HG03196 (cell line): ENCODE results near the gene LEAP2.
A peak's percentile ranks its signal among the peaks of the same experiment; 100 is the strongest.

ENCODE experiments used
- ATAC-seq: cut with Tn5 transposase; IDR thresholded peaks from one replicate; pipeline ENCODE4 v1.9.1; 2021; ENCODE audit not compliant: unreplicated experiment

Gene LEAP2, protein sequence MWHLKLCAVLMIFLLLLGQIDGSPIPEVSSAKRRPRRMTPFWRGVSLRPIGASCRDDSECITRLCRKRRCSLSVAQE

DNA sequence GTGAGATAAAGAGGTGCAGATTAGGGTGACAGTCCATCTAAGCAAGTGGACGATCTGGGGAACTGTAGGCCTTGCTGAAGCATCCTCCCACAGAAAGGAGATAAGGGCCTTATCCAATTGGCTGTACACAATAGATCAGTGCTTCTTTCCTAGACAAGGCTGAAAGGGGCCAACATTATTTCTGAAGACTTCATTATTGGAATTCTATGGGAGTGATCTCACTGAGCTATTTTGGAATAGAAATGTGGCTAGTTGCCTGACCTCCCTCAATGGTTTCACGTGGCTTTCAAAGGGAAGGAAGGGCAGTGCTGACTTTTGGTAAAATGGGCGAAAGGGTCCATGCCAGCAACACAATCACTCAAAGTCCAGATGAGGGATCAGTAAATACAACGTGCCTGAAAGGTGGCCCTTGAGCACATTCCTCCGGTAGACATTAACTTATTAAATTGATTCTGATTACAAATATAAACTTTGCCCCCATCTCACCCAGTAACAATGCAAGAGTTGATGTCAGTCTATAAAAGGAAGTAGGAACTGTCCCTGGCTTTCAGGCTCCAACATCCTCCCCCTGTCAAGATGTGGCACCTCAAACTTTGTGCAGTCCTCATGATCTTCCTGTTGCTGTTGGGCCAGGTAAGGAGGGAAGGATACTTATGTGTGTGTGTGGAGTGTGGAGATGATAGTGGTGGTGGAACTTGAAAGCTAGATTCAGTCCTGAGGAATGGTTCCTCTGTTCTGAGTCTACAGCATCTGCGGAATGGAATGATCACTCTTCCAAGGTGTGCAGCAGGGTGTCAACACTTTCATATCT is at the start of gene LEAP2:
Gene LEAP2 (plus strand): TSS at position 550 of the 811 bp plus-strand sequence. CDS start 27 bp downstream, at position 577.
- ATAC-seq = no peak

GRCh38 chr5:132824426-132824825 is 49.0 kb upstream of the LEAP2 start:
- ATAC-seq = no peak

DNA sequence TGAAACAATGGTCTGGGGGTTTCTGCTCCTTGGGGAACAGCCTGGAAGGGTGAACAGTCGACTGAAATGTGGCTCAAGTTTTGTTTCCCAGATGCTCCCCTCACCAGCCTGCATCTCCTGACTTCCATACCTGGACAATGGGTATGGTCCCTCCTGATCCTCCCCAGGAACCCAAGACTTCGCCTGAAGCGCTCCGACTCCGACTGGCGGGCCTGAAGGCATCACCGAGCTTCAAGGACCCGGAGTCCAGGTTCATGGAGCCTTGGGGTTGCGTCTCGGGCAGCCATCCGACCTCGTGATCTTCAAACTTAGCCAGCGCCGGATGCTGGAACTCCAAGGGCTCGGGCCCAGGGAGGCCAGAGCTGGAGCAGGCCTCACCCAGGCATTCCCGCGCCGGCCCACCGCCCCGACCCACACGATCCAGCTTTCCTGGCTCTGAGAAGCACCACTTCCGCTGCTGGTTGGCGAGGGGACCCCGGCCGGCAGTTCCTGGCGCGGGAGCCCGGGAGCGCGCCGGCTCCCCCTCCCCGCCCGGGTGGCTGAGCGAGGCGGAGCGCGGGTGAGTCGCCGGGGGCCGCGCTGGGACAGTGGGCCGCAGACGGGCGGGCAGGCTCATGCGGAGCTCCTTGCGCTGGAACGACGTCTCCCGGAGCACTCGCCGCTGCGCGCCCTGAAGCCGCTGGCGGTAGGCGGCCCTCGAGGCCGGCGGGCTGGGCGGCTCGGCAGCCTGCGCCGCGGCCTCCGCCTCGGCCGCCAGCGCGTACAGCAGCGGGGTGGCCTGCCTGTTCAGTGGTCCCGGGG is 48.2 kb upstream of the LEAP2 start:
- ATAC-seq = no peak

DNA sequence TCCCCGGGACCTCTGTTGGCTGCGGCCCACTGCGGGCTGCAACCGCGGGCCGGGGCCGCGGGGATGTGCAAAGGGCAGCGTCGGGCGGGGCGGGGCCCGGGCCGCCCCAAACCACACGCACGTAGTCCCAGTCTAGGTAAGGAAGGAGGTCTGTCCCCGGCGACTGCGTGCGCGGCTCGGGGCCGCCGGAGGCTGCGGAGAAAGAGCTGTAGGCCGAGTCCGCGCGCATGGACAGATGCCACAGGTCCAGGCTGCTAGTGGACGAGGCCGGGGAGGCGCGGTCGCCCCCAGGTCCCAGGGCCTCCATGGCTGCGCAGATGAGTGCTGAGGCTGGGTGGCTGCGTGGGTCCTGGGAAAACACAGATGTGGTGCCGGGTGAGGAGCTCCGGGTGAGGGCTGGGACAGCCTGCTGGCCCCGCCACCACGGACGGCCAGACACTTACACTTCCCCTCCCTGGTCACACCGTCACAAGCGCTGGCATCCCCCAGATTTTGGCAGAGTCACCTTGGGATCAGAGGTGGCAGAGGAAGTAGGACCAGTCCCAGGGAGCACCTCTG is 47.6 kb upstream of the LEAP2 start:
- ATAC-seq = no peak

GRCh38 chr5:132826424-132827082 is 46.9 kb upstream of the LEAP2 start:
- ATAC-seq = no peak

DNA sequence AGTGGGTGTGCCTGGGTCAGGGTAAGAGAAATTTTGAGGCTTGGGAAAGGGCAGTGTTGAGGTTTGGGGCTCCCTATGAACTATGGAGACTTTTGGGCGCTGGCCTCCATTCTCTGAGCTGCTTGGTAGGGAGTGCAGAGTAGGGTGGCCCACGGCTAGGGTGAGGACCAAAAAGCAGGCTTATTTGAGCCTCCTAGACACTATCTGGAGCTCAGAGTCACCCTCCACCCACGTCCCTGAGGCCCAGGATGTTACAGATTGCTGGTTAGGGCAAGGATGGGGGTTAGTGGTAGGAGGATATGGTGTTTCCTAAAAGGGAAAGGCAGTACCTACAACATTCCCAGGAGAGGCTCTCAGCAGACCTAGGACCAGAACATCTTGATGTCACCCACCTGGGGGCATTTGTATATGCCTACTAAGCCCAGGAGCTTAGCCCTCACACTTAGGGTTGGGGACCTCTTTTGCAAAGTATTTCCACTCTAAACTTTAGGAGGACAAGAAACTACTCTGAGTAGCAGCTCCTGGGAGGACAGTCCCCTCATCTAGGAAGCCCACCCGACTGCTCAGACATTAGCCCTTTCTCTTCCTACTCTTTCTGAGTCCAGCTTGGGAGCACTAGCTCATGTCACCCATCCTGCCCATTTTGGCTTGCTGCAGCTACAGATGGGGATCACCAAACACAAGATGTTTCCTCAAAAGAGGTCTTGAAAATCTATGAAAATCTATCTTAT is 45.4 kb upstream of the LEAP2 start:
- no peak for ATAC-seq

GRCh38 chr5:132828846-132829494 is 44.5 kb upstream of the LEAP2 start:
- no peak for ATAC-seq

- peak; percentile 56 for ATAC-seq
Observed at GRCh38 chr5:132829742-132830435, 43.6 kb upstream of the LEAP2 start.

DNA sequence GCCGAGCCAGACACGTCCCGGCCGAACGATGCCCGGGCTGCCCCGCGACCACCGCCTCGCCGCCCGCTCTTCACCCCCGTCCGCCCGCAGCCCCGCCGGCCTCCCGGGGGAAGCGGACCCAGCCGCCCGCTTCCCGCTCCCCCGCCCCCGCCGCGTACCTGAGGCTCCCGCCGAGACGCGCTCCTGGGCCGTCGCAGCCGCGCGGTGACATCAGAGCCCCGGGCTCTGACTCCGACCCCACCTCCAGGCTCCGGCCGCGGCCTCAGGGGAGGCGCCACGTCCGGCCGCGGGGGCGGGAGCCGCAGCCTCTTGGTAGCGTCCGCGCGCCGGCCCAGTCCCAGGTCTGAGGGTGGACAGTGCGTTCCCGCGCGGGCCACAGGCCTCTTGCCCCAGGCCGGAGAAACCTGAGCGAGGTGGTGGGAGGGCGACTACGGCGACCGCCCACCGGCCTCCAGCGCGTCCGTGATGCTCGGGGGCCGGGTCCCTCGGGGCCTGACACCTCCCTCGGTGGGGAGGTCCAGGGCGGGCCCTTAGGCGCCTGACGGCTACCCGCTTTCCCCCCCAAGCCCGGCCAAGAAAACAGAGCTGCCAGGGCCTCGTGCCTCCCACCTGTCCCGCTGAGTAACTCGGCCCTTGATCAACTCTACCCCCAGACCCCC is 42.9 kb upstream of the LEAP2 start, which contains the start of gene SHROOM1:
Gene SHROOM1 (minus strand): TSS at position 212 of the 659 bp plus-strand sequence. CDS start 4,507 bp downstream, outside the sequence.
- ATAC-seq = peak; percentile 60

GRCh38 chr5:132831095-132831860 is 42.2 kb upstream of the LEAP2 start:
- no peak for ATAC-seq

GRCh38 chr5:132832612-132833011 is 40.9 kb upstream of the LEAP2 start:
- ATAC-seq = no peak

DNA sequence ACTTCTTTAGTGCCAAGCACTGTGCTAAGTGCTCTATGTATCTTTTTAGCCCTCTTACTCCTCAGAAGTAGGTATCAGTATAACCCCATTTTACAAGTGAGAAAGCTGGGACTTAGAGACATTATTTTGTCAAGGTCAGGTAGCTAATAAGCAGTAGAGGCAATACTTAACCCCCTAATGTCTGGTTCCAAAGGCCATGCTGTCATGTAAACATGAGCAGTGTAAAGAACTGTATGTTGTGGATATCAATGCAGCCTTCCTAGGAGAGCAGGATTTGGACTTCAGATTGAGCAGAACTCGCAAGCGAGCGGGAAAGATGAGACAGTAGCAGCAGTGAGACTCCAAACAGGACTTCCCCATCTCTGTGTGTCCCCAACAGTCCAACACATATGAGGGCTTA is 39.4 kb upstream of the LEAP2 start:
- ATAC-seq = no peak

GRCh38 chr5:132836852-132837251 is 36.6 kb upstream of the LEAP2 start:
- ATAC-seq = no peak

DNA sequence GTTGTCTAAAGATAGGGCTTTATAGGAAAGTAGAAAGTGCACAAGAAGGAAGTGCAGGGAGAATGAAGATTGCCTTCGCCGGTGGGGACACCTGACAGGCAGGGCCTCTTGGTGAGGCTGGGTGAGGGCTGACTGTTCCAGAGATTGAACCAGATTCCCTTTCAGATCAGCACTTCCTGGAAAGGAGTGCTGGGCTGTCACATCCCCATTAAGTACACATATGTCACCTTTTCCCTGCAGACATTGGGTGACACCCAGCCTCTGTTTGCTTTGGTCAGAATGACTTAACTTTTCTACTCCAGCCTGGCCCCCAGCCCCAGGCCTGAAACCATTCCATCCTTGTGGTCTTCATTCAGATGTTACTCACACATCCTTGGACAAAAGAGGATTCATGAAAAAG is 35.6 kb upstream of the LEAP2 start:
- no peak for ATAC-seq

GRCh38 chr5:132838516-132839282 is 34.8 kb upstream of the LEAP2 start:
- no peak for ATAC-seq

DNA sequence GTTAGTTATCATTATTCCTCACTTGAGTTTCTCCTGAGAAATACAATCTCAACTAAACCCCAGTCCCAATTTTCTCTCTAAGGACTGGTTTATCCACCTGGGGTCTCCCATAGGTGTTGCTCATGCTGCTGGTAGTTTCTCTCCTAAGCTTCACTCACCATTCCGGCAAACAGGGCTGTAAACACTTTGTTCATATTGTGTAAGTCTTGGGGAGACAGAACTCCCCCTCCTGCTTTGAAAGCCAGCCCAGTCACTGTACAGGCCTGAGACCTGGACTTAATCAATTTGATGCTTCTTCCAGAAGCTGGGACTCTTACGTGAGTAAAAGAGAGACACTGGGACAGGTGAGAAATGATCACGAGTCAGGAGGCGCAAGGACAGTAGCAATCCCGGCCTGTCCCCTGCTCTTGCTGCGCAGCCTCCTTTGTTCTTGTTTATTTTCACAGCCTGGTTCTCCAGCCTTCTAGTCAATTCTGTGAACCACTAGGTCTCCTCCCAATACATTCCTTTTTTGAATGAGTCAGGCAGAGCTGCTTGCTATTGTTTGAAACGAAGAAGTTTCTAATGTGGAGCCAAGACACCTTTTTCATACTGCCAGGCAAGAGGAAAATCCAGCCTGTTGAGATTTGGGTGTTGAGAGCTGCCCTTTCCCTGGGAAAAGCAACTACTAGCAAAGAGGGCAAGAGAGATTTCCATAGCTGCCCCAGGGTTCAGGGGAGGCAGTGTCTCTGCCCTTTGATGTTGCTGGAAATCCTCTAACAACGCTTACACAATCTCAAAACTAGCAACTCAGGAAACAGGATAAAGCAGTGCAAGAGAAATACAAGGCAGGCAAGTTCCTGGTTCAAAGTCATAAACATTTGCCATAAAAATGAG is 33.8 kb upstream of the LEAP2 start:
- no peak for ATAC-seq
